Astrocyte of the cerebellum (primary cell): Measurements from ENCODE around the gene PPP1R18.

Experiments used
- DNase-seq: peaks from one replicate; pipeline ENCODE4 v3.0.0-alpha.2; 2011; ENCODE audit warnings: low read depth
- H3K4me3 ChIP-seq: 2 replicates; pipeline ENCODE4 v1.5.1; 2011; ENCODE audit warnings: mild to moderate bottlenecking, low read depth, low read length, moderate library complexity
- in situ Hi-C: cut with HindIII; loops from 2 replicates; pipeline ENCODE4 v1.10.0; 2017; ENCODE audit warnings: low sequenced_read_pairs
- TF ChIP-seq, protein P1 (sequence below): IDR thresholded peaks from 2 replicates; pipeline ENCODE4 v1.5.1; 2012; ENCODE audit warnings: low read length, low read depth, moderate library complexity, mild to moderate bottlenecking; ENCODE audit errors: missing control alignments

PPP1R18 gene

DNA sequence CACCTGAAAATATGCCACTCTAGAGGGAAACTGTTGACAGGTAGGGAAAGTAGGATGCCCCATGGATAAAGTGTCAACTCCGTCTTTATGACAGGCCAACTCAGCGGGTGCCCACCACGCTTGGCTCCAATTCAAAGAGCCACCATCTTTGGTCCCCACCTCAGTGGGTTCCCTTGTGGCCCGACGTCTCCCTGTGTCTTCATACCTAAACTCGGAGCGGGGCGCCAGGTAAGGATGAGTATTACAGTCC lies 30.4 kb upstream of the PPP1R18 start:
- in situ Hi-C loops: no loop called here
- TF ChIP-seq, protein P1, sequence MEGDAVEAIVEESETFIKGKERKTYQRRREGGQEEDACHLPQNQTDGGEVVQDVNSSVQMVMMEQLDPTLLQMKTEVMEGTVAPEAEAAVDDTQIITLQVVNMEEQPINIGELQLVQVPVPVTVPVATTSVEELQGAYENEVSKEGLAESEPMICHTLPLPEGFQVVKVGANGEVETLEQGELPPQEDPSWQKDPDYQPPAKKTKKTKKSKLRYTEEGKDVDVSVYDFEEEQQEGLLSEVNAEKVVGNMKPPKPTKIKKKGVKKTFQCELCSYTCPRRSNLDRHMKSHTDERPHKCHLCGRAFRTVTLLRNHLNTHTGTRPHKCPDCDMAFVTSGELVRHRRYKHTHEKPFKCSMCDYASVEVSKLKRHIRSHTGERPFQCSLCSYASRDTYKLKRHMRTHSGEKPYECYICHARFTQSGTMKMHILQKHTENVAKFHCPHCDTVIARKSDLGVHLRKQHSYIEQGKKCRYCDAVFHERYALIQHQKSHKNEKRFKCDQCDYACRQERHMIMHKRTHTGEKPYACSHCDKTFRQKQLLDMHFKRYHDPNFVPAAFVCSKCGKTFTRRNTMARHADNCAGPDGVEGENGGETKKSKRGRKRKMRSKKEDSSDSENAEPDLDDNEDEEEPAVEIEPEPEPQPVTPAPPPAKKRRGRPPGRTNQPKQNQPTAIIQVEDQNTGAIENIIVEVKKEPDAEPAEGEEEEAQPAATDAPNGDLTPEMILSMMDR: no peak
- peak overlapping the region; percentile 81 for H3K4me3 ChIP-seq
- no peak for DNase-seq

DNA sequence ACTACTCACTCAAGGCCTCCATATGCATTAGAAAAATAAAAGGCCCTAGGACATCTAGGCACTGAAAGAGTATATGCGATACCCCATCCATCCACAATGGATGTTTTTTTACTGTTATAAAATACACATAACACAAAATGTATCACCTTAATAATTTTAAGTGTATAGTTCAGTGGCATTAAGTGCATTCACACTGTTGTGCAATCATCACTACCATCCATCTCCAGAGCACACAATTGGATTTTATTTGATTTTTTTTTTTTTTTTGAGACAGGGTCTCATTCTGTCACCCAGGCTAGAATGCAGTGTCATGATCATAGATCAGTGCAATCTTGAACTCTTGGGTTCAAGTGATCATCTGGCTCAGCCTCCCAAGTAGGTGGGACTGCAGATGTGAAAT lies 27.8 kb upstream of the PPP1R18 start:
- in situ Hi-C loops: no loop called here
- no peak for DNase-seq
- TF ChIP-seq, protein P1: no peak
- no peak overlapping the region for H3K4me3 ChIP-seq

DNA sequence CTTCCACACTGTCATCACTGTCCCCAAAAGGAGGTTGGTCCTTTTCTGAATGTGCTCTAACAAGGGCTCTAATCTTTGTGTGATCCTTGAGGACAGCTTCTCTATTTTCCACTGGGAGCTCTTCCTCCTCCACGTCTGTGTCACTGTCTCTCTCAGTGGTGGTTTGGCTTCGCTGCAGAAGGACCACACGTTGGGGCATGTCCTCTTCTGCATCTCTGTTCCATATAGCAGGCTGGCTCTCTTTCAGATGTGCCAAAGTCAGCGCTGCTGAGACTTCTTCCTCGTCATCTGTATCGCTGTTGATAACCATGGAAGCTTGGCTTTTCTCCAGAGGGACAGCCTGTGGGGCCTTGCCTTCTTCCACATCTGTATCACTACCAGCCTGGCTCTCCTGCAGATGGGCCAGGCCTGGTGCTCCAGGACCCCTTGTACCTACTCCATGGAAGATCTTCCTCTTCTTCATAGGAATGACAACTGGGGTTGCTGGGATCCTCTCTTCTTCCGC lies 26.0 kb upstream of the PPP1R18 start:
- no peak for DNase-seq
- H3K4me3 ChIP-seq: no peak overlapping the region
- in situ Hi-C loops: no loop called here
- TF ChIP-seq, protein P1: no peak

- DNase-seq: no peak
- TF ChIP-seq, protein P1: no peak
- in situ Hi-C loops: no loop called here
Measured at GRCh38 chr6:30711758-30712380, 25.4 kb upstream of the PPP1R18 start.

GRCh38 chr6:30709101-30709868 lies 22.8 kb upstream of the PPP1R18 start:
- TF ChIP-seq, protein P1: no peak
- in situ Hi-C loops: no loop called here
- no peak overlapping the region for H3K4me3 ChIP-seq
- no peak for DNase-seq

More at GRCh38 chr6:30711758-30712380, 25.4 kb upstream of the PPP1R18 start:
- no peak overlapping the region for H3K4me3 ChIP-seq

- no peak overlapping the region for H3K4me3 ChIP-seq
- in situ Hi-C loops: no loop called here
- TF ChIP-seq, protein P1: no peak
- DNase-seq: no peak
Measured at GRCh38 chr6:30707281-30707850, 20.9 kb upstream of the PPP1R18 start.
